ENCODE results near the gene INMT.
A peak's percentile ranks its signal among the peaks of the same experiment; 100 is the strongest.
"Not testable (repeated sequence)": the region's sequence is repeated elsewhere in the genome, so short reads cannot be mapped to it uniquely, and the experiment has no call there.

Gene INMT

DNA sequence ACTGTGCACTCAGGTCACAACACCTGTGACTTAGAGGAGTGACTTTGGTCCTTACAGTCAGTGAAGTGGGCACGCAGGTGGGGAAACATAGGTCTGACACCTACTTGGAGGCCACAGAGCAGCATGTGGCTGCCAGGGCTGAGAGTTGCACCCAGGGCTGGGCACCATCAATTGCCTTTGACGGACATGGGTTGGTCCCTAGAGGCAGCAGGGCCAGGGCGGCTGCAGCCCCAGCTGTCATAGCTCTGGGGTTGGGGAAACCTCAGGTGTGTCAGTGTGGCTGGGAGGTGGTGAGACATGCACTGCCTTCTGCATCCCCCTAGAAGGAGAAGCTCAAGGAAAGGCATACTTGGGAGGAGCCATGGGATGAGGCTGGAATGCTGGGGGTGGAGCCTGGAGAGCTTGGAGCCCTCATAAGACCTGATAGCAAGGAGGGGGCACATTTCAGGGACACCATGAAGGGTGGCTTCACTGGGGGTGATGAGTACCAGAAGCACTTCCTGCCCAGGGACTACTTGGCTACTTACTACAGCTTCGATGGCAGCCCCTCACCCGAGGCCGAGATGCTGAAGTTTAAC is at the start of gene INMT:
Gene INMT, plus strand, starts transcription at position 440 of the 578 bp plus-strand sequence. Its CDS starts 16 bp downstream, at position 456.
- peak; percentile 49 for DNase-seq

- no peak for DNase-seq
Observed at GRCh38 chr7:30702200-30702599, 49.7 kb upstream of the INMT start.

GRCh38 chr7:30703756-30704155 is 48.2 kb upstream of the INMT start:
- DNase-seq, result no peak

DNA sequence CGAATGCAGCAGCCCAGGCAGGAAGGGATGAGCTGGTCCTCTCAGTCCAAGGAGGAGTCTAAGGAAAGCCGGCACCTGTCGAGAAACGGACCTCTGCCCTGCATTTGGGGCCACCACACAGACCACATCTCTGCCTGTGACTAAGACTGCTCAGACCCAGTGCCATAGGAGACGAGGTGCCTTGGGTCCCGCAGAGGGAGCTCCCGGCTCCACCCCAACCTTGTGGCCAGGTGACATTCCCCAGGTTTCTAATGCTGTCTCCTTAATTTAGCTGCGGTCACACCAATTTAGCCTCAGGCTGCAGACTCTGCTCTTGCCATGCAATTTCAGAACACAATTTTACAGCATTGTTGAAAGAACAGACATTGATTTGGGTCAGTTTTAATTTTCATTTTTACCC is 46.9 kb upstream of the INMT start:
- no peak for DNase-seq

DNA sequence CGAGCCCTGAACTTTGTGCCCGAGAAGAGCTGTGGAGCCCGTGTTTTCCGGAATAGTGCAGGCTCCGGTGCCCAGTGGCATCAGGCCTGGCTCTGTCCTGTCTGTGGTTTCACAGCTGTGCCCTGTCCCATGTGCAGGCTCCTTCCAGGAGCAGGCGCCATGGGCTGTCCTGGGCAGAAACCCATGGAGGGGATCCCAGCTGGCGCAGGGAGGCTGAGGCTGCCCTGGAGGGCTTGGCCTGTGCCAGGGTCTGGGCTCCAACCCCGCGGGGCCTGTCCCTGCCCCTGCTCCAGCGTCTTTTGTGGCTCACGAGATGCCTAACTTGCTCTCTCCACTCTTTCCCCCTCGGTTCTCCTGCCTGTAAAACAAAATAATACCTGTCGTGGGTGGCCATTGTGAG is 46.3 kb upstream of the INMT start:
- DNase-seq, result no peak

DNA sequence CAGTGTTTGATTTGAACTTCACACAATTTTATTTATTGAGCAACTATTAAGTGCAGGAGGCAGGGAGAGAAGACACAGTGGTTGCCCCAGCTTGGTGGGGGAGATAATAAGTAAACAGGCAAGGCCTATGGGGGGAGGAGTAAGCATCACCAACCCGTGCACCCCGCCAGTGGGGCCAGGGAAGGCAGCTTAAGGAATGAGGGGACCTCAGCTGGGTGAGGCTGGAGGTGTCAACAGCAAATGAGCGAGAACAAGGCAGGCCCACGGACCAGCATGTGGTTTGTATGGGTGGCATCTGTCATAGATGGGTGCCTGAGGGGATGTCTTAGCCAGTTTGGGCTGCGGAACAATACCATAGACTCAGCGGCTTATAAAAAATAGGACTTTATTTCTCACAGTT is 45.6 kb upstream of the INMT start:
- no peak for DNase-seq

DNA sequence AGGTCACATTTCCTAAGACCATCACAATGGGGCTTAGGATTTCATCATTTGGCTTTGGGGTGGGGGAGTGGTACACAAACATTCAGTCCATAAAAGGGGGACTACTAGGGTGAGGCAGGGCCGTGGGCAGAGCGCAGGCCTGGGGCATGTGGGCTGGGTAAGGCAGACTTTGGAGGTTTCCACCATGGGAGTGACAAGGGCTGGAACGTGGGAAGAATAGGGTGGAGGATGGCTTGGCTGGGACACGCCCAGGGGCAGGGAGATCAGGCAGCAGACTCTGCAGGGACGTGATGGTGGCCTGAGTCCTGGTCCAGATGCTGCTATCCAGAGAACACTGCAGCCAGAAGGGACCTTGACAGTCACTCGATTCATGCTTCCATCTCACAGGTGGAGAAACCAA is 45.0 kb upstream of the INMT start:
- no peak for DNase-seq

GRCh38 chr7:30707391-30708357 is 44.3 kb upstream of the INMT start:
- no peak for DNase-seq

- no peak for DNase-seq
Observed at GRCh38 chr7:30708412-30708811, 43.5 kb upstream of the INMT start.

- DNase-seq, result no peak
Observed at GRCh38 chr7:30708983-30709382, 43.0 kb upstream of the INMT start.

DNA sequence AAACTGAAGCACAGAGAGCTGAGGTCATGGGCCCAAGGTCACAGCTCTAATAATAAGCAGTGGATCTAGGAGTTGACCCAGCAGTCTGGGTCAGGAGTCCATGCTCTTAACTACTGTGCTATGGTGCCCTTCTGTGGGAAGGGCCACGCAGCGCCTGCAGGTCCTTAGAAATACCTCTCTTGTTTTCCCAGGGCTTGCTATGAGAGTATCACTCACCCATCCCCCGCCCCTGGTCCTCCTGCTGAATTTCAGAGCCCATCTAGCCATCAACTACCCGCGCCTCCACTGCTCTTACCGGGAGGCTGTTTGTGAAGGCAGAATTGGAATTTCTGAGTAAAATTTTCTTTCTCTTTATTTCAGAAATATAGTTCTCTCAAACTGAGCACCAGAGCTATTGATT is 42.4 kb upstream of the INMT start:
- no peak for DNase-seq

DNA sequence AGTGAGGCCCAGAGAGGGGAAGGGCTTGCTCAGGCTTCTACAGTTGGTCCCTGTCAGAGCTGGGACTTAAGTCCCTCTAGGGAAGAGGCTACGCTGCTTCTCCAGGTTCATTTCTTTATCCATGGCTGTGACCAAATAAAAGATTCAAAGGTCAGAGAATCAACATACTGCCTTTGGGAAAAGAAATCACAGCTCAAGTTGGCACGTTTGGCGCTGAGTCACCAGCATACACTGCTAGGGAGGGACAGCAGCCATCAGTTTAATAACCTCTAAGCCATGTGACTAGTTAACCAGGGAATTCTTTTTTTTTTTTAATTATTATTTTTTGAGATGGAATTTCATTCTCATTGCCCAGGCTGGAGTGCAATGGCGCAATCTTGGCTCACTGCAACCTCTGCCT is 41.3 kb upstream of the INMT start:
- no peak for DNase-seq

DNA sequence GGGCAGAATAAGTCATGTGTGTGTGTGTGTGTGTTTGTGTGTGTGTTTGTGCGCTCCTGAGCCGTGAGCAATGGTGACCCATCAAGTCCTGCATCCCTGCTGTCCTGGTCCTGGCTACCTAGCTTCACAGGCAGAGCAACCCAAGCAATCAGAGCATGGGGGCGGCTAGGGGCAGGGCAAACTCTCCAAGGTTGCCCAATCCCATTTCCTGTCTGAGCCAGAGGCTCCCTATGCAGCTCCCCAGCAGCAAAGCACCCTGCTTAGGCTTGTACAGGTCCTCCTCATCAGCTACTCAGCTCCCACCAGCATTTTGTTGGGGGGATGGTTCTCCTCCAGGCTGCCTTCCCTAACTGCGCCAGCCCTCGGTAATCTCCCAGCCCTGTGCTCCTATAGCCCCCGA is 38.5 kb upstream of the INMT start:
- no peak for DNase-seq

- no peak for DNase-seq
Observed at GRCh38 chr7:30714129-30714528, 37.8 kb upstream of the INMT start.

DNA sequence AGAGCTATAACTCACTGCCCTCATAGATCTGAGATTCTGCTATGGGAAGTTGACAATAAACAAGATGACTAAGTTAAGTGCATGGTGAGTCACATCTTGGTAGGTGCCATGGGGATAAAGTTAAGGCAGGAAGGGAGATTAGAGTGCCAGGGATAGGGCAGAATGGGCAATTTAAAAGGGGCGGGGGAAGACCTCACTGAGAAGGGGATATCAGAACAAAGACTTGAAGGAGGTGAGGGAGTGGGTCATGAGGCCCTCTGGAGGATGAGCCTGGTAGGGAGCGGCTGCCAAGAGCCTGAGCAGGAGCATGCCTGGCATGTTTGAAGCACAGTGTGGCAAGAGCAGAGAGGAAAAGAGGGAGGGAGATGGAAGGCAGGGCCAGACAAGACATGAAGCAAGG is 34.8 kb upstream of the INMT start:
- DNase-seq, result no peak

DNA sequence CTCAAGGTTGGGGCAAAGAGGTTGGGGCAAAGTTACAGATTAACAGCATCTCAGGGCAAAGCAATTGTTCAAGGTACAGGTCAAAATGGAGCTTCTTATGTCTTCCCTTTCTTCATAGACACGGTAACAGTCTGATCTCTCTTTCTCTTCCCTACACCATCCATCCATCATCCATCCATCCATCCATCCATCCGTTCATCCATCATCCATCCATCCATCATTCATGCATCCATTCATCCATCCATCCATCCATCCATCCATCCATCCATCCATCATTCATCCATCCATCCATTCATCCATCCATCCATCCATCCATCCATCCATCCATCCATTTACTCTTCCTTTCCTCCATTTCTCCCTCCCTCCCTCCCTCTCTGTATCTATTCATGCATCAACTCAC is 32.5 kb upstream of the INMT start:
- DNase-seq, result not testable (repeated sequence)

GRCh38 chr7:30721211-30721610 is 30.7 kb upstream of the INMT start:
- DNase-seq, result no peak

- DNase-seq, result no peak
Observed at GRCh38 chr7:30722187-30722586, 29.7 kb upstream of the INMT start.

GRCh38 chr7:30722671-30723070 is 29.3 kb upstream of the INMT start:
- DNase-seq, result no peak

DNA sequence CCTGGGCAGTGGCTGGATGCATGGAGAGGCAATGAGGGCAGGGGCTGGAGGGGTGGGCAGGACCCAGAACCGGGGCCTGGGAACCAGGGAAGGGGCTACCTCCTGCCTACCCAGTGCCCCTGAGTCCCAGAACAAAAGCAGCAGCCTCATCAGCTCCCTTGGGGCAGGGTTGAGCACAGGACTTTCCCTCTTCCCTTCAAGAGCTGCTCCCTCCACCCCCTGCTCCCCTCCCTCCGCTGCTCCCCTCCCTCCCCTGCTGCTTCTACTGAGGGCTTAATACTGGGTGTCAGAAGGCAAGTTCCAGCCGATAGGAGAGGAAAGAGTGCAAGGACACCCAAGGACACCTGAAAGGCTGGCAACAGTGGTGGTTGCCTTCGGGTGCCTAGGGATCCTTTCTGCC is 28.2 kb upstream of the INMT start:
- no peak for DNase-seq

- DNase-seq, result no peak
Observed at GRCh38 chr7:30726296-30727006, 25.5 kb upstream of the INMT start.

- no peak for DNase-seq
Observed at GRCh38 chr7:30727061-30727945, 24.6 kb upstream of the INMT start.

All from femur (tissue), 1 donor.